ENCODE measurements around the gene DES. TPM values are rescaled to one million over a fixed set of nuclear protein-coding genes. Genes with fewer than 3 reads are reported as not detected.

The DES gene
- total RNA-seq, 1 donor from 2014 or later = not detected

DNA sequence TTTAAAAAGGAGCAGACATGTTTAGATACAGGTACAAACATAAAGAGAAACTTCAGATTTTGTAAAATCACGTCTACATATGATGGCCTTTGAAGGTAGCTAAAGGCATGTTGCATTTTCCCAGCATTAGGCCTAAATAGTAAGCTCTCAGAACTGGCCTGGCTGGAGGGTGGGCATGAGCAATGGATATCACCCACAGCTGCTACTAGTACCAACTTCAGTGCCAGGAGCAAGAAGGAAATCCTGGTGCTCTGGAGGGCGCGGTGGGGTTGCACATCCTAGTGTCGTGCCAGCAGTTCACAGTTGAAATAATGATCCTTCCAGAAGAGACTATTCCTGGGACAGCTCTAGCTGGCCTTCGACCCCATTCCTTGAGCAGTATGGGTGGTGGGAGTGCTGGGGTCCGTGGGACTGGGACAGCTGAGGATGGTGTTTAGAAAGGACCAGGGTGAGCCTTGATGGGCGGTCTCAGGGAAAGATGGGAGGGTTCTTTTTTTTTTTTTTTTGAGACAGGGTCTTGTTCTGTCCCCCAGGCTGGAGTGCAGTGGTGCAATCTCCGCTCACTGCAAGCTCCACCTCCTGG is 4.9 kb downstream of the DES start:
- Histone ChIP-seq H4K20me1 (ENCODE audit: low read depth) (no peaks in the 10 kb centered on the region), H3K4me3 (no peak overlapping the region), H2AFZ (replicated peaks) (no peak overlapping the region), H3K4me2 (no peak overlapping the region), H3K9ac (no peak overlapping the region), H3F3A (ENCODE audit: low read depth) (no peaks in the 10 kb centered on the region), H3K36me3 (no peaks in the 10 kb centered on the region), H3K9me3 (ENCODE audit: low read depth) (no peaks in the 10 kb centered on the region), H3K27me3 (peaks cover 24% of the 10 kb centered on the region), H3K79me2 (ENCODE audit: low read depth) (no peaks in the 10 kb centered on the region), H3K4me1 (peaks cover 7% of the 10 kb centered on the region), H3K27ac (no peak overlapping the region)
- DNase-seq (ENCODE audit: low spot score) = no peak
- no peak overlapping the region for H3K27ac Mint-ChIP-seq
- no peaks in the 10 kb centered on the region for H3K9me3 Mint-ChIP-seq
- TF ChIP-seq EZH2phosphoT487 (IDR thresholded peaks at IDR 0.05) (no peak), EZH2 (IDR thresholded peaks at IDR 0.05) (no peak), CTCF (IDR thresholded peaks at IDR 0.05) (no peak)
- H3K36me3 Mint-ChIP-seq = no peaks in the 10 kb centered on the region
- H3K4me3 Mint-ChIP-seq = no peak overlapping the region
- peaks cover 27% of the 10 kb centered on the region for H3K4me1 Mint-ChIP-seq
- H3K27me3 Mint-ChIP-seq (ENCODE audit: insufficient read depth, low read depth) = peaks cover 12% of the 10 kb centered on the region

DNA sequence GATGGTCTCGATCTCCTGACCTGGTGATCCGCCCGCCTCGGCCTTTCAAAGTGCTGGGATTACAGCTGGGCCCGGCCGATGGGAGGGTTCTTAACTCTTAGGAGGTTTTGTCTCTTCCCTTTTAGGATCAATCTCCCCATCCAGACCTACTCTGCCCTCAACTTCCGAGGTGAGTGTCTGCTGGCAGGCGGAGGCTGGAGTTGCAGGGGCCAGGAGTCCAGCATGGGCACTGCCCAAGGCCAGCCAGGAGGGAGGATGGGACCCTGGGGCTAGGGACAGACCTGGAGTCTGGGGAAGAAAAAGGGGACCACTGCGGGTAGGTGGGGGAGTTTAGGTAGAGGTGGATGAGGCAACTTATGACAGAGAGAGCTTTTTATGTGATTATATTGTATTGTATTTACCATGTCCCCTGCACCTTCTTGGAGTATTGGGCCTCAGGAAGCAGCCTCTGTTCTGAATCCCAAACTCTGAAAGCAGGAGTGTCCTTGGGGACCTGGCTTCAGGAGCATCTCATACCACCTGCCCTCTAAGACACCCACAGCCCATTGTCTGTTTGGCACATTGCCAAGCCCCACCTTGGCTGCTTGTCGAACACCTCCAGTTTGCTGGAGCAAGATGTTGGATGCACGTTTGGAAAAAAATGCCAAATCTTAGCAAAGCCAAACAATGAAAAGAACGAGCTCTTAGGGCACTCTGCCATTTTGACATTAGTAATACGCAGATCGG is 5.6 kb downstream of the DES start:
- Histone ChIP-seq H3K4me1 (peaks cover 7% of the 10 kb centered on the region), H3K4me3 (no peak overlapping the region), H3K27me3 (peaks cover 16% of the 10 kb centered on the region), H3F3A (ENCODE audit: low read depth) (no peaks in the 10 kb centered on the region), H2AFZ (replicated peaks) (no peak overlapping the region), H3K27ac (no peak overlapping the region), H3K9ac (no peak overlapping the region), H4K20me1 (ENCODE audit: low read depth) (no peaks in the 10 kb centered on the region), H3K4me2 (no peak overlapping the region), H3K36me3 (no peaks in the 10 kb centered on the region), H3K79me2 (ENCODE audit: low read depth) (no peaks in the 10 kb centered on the region), H3K9me3 (ENCODE audit: low read depth) (no peaks in the 10 kb centered on the region)
- Mint-ChIP-seq H3K4me1 (peaks cover 28% of the 10 kb centered on the region), H3K27me3 (ENCODE audit: insufficient read depth, low read depth) (peaks cover 12% of the 10 kb centered on the region), H3K36me3 (no peaks in the 10 kb centered on the region), H3K4me3 (no peak overlapping the region), H3K27ac (no peak overlapping the region), H3K9me3 (no peaks in the 10 kb centered on the region)
- TF ChIP-seq CTCF (IDR thresholded peaks at IDR 0.05) (no peak), EZH2 (IDR thresholded peaks at IDR 0.05) (no peak), EZH2phosphoT487 (IDR thresholded peaks at IDR 0.05) (no peak)
- no peak for DNase-seq (ENCODE audit: low spot score)

- Histone ChIP-seq H4K20me1 (ENCODE audit: low read depth) (no peaks in the 10 kb centered on the region), H3K36me3 (no peaks in the 10 kb centered on the region), H3K9me3 (ENCODE audit: low read depth) (no peaks in the 10 kb centered on the region), H3F3A (ENCODE audit: low read depth) (no peaks in the 10 kb centered on the region), H3K79me2 (ENCODE audit: low read depth) (no peaks in the 10 kb centered on the region), H3K4me2 (no peak overlapping the region), H3K27me3 (no peaks in the 10 kb centered on the region), H3K27ac (no peak overlapping the region), H3K9ac (no peak overlapping the region), H3K4me3 (no peak overlapping the region), H3K4me1 (peaks cover 7% of the 10 kb centered on the region), H2AFZ (replicated peaks) (no peak overlapping the region)
- Mint-ChIP-seq H3K27me3 (ENCODE audit: insufficient read depth, low read depth) (peaks cover 7% of the 10 kb centered on the region), H3K4me1 (peaks cover 22% of the 10 kb centered on the region), H3K36me3 (no peaks in the 10 kb centered on the region), H3K27ac (peak overlapping the region; percentile 42), H3K4me3 (no peak overlapping the region), H3K9me3 (no peaks in the 10 kb centered on the region)
- no peak for DNase-seq (ENCODE audit: low spot score)
- TF ChIP-seq EZH2 (IDR thresholded peaks at IDR 0.05) = no peak
- TF ChIP-seq EZH2phosphoT487 (IDR thresholded peaks at IDR 0.05) = no peak
- TF ChIP-seq CTCF (IDR thresholded peaks at IDR 0.05) = no peak
Observed at GRCh38 chr2:219425238-219426067, 7.3 kb downstream of the DES start.
